Panc1 (cell line): Measurements from ENCODE around the gene NR3C1. TPM values are rescaled to one million over a fixed set of nuclear protein-coding genes. Genes with fewer than 3 reads are reported as not detected.

Experiments
- ATAC-seq: fragments of 200-7000 bp; cut with Tn5 transposase; 2 replicates; pipeline ENCODE4 v1.9.1; 2020; ENCODE audit warnings: mild to moderate bottlenecking, moderate library complexity
- BruUV-seq: library from RNA; stranded (reverse); fragments of 400-500 nt; replicated peaks from 2 replicates; lab custom pipeline; 2021; lab: Mats Ljungman, UMichigan
- CTCF ChIA-PET: fragments of 300-600 bp; sonication (Branson Sonifier 250); formaldehyde crosslinking; loops from one replicate; lab custom pipeline; 2022; ENCODE audit warnings: antibody characterized with exemption; lab: Charles Lee
- POLR2A ChIA-PET: fragments of 300-600 bp; sonication (Branson Sonifier 250); formaldehyde crosslinking; loops from one replicate; lab custom pipeline; 2022; ENCODE audit warnings: antibody characterized with exemption; lab: Charles Lee
- DNase-seq: peaks from one replicate; pipeline ENCODE4 v3.0.0-alpha.2; 2010; ENCODE audit warnings: low read depth, low spot score
- H3K27ac ChIP-seq: 2 replicates; pipeline ENCODE4 v1.5.1; 2011; ENCODE audit warnings: mild to moderate bottlenecking, low read length, inconsistent platforms
- H3K27me3 ChIP-seq: fragments of 200-500 bp; sonication (Bioruptor generic); 2 replicates; pipeline ENCODE4 v1.6.0; 2014; ENCODE audit warnings: low read length, inconsistent platforms; ENCODE audit not compliant: control insufficient read depth, insufficient read depth
- H3K36me3 ChIP-seq: fragments of 200-500 bp; sonication (Bioruptor generic); 2 replicates; pipeline ENCODE4 v1.5.1; 2014; ENCODE audit warnings: inconsistent platforms, mild to moderate bottlenecking, low read length, moderate library complexity; ENCODE audit not compliant: control insufficient read depth, insufficient read depth
- H3K4me1 ChIP-seq: 2 replicates; pipeline ENCODE4 v1.5.1; 2011; ENCODE audit warnings: inconsistent platforms, mild to moderate bottlenecking, low read length, moderate library complexity; ENCODE audit not compliant: control insufficient read depth, insufficient read depth
- H3K4me3 ChIP-seq, 2 experiments: 2 replicates each; pipeline ENCODE4 v1.5.1; 2011 to 2012; ENCODE audit warnings: low read depth in 2 of 2, low read length in 2 of 2, mild to moderate bottlenecking in 2 of 2, inconsistent platforms in 1 of 2, moderate library complexity in 1 of 2
- H3K9me3 ChIP-seq: fragments of 200-500 bp; sonication (Bioruptor generic); 2 replicates; pipeline ENCODE4 v1.5.1; 2014; ENCODE audit warnings: low read depth, mild to moderate bottlenecking, inconsistent platforms, low read length, moderate library complexity; ENCODE audit not compliant: control insufficient read depth, insufficient read depth
- POLR2AphosphoS5 ChIP-seq: IDR thresholded peaks from 2 replicates; pipeline ENCODE4 v1.6.1; 2012; ENCODE audit warnings: mild to moderate bottlenecking, low read depth, low read length, moderate library complexity
- SIN3A ChIP-seq: IDR thresholded peaks from 2 replicates; pipeline ENCODE4 v1.6.1; 2012; ENCODE audit warnings: low read depth, mild to moderate bottlenecking, low read length, moderate library complexity, borderline replicate concordance; ENCODE audit not compliant: insufficient read depth
- TCF7L2 ChIP-seq: IDR thresholded peaks from 2 replicates; pipeline ENCODE4 v1.6.1; 2011; ENCODE audit warnings: mild to moderate bottlenecking, low read depth, low read length, inconsistent platforms
- in situ Hi-C: cut with HindIII; loops from 2 replicates; pipeline ENCODE4 v1.10.0; 2016; ENCODE audit warnings: low sequenced_read_pairs, low pct_unique_long_range_greater_than_20kb
- intact Hi-C: fragments of 100-400 bp; cut with micrococcal nuclease; formaldehyde crosslinking; loops from one replicate; pipeline ENCODE4 v1.10.0; 2022; ENCODE audit not compliant: unreplicated experiment
- total RNA-seq: library from RNA; stranded (reverse); gene quantifications from one replicate; pipeline ENCODE4 v1.2.1, GENCODE V29; 2021; ENCODE audit not compliant: unreplicated experiment
- TF ChIP-seq, protein P1 (sequence below): fragments of 450-650 bp; IDR thresholded peaks from 2 replicates; pipeline ENCODE4 v1.5.1; 2017; ENCODE audit warnings: mild to moderate bottlenecking
- TF ChIP-seq, protein P2 (sequence below), 2 experiments: IDR thresholded peaks; 2 replicates each; pipeline ENCODE4 v1.6.1; 2011 to 2012; ENCODE audit warnings: low read depth in 2 of 2, control low read depth in 1 of 2, low read length in 1 of 2, mild to moderate bottlenecking in 1 of 2, moderate library complexity in 1 of 2; ENCODE audit not compliant: insufficient read depth in 1 of 2

Gene NR3C1
- total RNA-seq, 1 experiment from 2014 or later: 52.6 TPM

DNA sequence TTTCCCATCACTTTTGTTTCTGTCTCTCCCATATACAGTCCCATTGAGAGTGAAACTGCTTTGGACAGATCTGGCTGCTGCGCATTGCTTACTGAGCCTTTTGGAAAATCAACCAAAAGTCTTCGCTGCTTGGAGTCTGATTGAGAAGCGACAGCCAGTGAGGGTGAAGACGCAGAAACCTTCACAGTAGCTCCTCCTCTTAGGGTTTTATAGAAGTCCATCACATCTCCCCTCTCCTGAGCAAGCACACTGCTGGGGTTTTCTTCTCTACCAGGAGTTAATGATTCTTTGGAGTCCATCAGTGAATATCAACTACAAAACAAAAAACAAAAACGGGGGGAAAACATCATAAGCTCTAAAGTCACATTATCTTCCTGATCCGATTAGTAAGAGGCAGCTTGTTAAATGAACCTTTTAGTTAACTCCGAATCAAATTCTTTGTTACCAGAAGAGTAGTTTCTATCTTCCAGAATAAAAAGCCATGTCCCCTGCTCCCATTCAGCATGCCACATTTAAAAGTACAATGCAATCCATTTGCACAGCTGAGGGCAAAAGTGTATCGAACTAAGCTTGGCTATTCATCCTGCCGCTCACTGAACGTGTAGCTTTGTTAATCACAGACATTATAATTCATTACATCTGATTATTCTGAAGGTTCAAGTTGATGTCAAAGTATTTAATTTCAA, 2.8 kb downstream of the NR3C1 start:
- ChIA-PET POLR2A (interaction anchor here (0.6 kb wide), 1 partner anchor 84 kb away, joined by 5 read pairs; no protein-coding TSS in a partner anchor), CTCF (no interaction called here)
- BruUV-seq: no TSS peak
- intact Hi-C loops (no loop called here), in situ Hi-C loops (no loop called here)
- peak overlapping the region; percentile 91 for H3K4me3 ChIP-seq
- ATAC-seq (no peak), DNase-seq (no peak)
- H3K9me3 ChIP-seq: no peaks in the 10 kb centered on the region; the same call in 1 of the 2 replicates
- TF ChIP-seq POLR2AphosphoS5 (no peak), TCF7L2 (no peak; the same call in 1 of the 2 replicates), SIN3A (no peak)
- TF ChIP-seq, protein P1, sequence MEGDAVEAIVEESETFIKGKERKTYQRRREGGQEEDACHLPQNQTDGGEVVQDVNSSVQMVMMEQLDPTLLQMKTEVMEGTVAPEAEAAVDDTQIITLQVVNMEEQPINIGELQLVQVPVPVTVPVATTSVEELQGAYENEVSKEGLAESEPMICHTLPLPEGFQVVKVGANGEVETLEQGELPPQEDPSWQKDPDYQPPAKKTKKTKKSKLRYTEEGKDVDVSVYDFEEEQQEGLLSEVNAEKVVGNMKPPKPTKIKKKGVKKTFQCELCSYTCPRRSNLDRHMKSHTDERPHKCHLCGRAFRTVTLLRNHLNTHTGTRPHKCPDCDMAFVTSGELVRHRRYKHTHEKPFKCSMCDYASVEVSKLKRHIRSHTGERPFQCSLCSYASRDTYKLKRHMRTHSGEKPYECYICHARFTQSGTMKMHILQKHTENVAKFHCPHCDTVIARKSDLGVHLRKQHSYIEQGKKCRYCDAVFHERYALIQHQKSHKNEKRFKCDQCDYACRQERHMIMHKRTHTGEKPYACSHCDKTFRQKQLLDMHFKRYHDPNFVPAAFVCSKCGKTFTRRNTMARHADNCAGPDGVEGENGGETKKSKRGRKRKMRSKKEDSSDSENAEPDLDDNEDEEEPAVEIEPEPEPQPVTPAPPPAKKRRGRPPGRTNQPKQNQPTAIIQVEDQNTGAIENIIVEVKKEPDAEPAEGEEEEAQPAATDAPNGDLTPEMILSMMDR: no peak
- TF ChIP-seq, protein P2, sequence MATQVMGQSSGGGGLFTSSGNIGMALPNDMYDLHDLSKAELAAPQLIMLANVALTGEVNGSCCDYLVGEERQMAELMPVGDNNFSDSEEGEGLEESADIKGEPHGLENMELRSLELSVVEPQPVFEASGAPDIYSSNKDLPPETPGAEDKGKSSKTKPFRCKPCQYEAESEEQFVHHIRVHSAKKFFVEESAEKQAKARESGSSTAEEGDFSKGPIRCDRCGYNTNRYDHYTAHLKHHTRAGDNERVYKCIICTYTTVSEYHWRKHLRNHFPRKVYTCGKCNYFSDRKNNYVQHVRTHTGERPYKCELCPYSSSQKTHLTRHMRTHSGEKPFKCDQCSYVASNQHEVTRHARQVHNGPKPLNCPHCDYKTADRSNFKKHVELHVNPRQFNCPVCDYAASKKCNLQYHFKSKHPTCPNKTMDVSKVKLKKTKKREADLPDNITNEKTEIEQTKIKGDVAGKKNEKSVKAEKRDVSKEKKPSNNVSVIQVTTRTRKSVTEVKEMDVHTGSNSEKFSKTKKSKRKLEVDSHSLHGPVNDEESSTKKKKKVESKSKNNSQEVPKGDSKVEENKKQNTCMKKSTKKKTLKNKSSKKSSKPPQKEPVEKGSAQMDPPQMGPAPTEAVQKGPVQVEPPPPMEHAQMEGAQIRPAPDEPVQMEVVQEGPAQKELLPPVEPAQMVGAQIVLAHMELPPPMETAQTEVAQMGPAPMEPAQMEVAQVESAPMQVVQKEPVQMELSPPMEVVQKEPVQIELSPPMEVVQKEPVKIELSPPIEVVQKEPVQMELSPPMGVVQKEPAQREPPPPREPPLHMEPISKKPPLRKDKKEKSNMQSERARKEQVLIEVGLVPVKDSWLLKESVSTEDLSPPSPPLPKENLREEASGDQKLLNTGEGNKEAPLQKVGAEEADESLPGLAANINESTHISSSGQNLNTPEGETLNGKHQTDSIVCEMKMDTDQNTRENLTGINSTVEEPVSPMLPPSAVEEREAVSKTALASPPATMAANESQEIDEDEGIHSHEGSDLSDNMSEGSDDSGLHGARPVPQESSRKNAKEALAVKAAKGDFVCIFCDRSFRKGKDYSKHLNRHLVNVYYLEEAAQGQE (IDR thresholded peaks at IDR 0.05; ENCODE audit: insufficient read depth in 1 of 2, low read depth in 2 of 2, low read length in 1 of 2): no peak
- no peaks in the 10 kb centered on the region for H3K27me3 ChIP-seq
- H3K27ac ChIP-seq: peak overlapping the region; percentile 89
- peaks cover 8% of the 10 kb centered on the region for H3K36me3 ChIP-seq
- H3K4me1 ChIP-seq: peaks cover 39% of the 10 kb centered on the region

DNA sequence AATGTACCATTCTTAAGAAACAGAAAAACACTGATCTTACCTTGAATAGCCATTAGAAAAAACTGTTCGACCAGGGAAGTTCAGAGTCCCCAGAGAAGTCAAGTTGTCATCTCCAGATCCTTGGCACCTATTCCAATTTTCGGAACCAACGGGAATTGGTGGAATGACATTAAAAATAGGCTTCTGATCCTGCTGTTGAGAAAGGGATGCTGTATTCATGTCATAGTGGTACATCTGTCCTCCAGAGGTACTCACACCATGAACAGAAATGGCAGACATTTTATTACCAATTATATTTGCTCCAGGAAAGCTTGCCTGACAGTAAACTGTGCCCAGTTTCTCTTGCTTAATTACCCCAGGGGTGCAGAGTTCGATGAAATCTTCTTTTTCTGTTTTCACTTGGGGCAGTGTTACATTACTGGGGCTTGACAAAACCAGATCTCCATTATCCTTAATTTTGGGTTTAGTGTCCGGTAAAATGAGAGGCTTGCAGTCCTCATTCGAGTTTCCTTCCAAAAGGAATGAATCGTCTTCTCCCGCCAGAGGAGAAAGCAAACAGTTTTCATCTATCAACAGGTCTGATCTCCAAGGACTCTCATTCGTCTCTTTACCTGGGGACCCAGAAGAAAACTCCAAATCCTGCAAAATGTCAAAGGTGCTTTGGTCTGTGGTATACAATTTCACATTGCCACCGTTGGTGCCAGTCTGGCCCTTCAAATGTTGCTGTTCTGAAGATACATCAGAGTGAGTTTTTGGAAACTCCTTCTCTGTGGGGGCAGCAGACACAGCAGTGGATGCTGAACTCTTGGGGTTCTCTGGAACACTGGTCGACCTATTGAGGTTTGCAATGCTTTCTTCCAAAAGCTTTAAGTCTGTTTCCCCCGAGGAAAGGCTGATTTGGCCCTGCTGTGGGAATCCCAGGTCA, 3.6 kb downstream of the NR3C1 start:
- H3K27ac ChIP-seq: peak overlapping the region; percentile 89
- no peaks in the 10 kb centered on the region for H3K9me3 ChIP-seq
- in situ Hi-C loops (no loop called here), intact Hi-C loops (loop anchor here (10.0 kb wide), 1 partner anchor 95 kb away; no protein-coding TSS in a partner anchor)
- peak overlapping the region; percentile 91 for H3K4me3 ChIP-seq
- no peaks in the 10 kb centered on the region for H3K27me3 ChIP-seq
- BruUV-seq: TSS peak; percentile 23
- ChIA-PET CTCF (no interaction called here), POLR2A (no interaction called here)
- ATAC-seq (no peak), DNase-seq (no peak)
- H3K4me1 ChIP-seq: peaks cover 45% of the 10 kb centered on the region
- H3K36me3 ChIP-seq: peaks cover 8% of the 10 kb centered on the region
- TF ChIP-seq SIN3A (no peak), TCF7L2 (no peak), POLR2AphosphoS5 (no peak)
- TF ChIP-seq, protein P1: no peak
- TF ChIP-seq, protein P2 (IDR thresholded peaks at IDR 0.05; ENCODE audit: insufficient read depth in 1 of 2, low read depth in 2 of 2, low read length in 1 of 2): no peak
